ENCODE data around the gene SPINK5.

DNA sequence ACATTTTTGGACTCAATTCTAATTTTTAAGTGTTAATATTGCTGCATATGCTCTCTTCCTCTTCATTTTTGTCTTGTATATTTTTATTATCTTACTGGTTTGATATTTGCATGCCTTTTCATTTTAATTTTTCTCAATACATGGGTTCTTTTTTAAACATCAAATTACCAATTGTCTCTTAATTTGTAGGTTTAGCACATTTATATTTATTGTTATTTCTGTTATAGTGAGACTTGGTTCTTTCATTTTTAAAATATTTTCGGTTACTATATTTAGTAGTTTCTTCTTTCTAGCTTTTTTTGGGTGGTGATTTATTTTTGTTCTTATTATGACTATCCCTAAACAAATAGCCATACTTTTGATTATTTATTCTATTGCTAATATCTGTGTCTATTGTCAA is 19.4 kb downstream of the SPINK5 start:
- TF ChIP-seq, protein P1, sequence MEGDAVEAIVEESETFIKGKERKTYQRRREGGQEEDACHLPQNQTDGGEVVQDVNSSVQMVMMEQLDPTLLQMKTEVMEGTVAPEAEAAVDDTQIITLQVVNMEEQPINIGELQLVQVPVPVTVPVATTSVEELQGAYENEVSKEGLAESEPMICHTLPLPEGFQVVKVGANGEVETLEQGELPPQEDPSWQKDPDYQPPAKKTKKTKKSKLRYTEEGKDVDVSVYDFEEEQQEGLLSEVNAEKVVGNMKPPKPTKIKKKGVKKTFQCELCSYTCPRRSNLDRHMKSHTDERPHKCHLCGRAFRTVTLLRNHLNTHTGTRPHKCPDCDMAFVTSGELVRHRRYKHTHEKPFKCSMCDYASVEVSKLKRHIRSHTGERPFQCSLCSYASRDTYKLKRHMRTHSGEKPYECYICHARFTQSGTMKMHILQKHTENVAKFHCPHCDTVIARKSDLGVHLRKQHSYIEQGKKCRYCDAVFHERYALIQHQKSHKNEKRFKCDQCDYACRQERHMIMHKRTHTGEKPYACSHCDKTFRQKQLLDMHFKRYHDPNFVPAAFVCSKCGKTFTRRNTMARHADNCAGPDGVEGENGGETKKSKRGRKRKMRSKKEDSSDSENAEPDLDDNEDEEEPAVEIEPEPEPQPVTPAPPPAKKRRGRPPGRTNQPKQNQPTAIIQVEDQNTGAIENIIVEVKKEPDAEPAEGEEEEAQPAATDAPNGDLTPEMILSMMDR (optimal IDR thresholded peaks at IDR 0.05 in 1 of 3, IDR thresholded peaks at IDR 0.05 in 1 of 3, conservative IDR thresholded peaks at IDR 0.05 in 1 of 3; ENCODE audit: extremely low read depth in 1 of 3, insufficient read depth in 2 of 3, low read length in 3 of 3): no peak
- no peak for TF ChIP-seq EZH2 (IDR thresholded peaks at IDR 0.05; ENCODE audit: low read length)

Data from keratinocyte (primary cell).